Glomerular visceral epithelial cell (primary cell): ENCODE measurements around the gene CHIA.
A peak's percentile ranks its signal among the peaks of the same experiment; 100 is the strongest.
"Not testable (repeated sequence)": the region's sequence is repeated elsewhere in the genome, so short reads cannot be mapped to it uniquely, and the experiment has no call there.

Experiments used
- DNase-seq: peaks from one replicate; pipeline ENCODE4 v3.0.0-alpha.2; 2016; ENCODE audit errors: extremely low spot score

The CHIA gene

DNA sequence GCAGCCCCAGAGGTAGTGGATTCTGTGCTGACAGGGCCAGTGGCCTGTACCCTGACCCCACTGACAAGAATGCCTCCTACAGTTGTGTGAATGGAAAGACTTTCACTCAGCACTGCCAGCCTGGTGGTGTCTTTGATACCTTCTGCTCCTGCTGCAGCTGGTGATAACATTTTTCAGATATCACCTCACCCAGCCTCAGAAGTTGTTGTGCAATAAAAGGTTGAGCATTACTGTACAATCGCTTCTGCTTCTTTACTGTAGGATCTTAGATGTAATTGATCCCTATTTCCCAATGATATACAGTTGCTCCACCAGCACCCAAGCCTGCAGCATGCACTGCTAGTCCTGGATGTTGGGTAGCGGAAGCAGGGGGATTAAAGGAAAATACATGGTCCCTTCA, 4.8 kb upstream of the CHIA start:
- no peak for DNase-seq

DNA sequence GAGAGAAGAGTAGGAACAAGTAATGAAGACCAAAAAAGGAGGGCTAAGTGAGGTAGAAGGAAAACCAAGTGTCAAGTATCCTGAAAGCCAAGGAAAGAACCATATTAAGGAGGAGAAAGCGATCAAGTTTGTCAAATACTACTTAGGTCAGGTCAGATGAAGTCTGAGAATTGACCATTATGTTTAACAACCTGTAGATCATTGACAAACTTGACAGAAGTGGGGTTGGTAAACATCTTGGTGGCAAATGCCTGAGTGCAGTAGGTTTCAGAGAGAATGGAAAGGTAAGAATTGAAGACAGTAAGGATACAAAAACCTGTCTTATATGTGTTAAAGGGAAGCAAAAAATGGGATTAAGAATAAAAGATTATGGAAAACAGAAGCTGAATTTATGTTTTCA, 3.7 kb upstream of the CHIA start:
- no peak for DNase-seq

DNA sequence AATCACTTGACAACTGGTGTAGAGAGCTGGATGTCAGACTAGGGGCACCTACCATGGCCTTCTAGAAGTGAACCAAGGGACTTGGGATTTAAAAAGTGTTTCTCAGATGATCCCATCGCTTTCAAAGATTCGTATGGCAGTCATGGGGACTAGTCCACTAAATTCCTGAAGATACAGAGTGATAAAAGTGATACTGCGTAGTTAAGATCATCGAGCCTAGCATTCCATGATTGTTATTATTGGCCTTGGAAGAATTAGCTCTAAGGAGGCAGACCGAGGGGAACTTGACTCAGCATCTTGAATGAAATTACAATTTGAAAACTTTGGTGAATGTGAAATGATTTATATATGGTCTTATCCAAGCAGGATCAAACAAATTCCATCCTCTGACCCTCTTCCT, 1.3 kb upstream of the CHIA start:
- DNase-seq: no peak

DNA sequence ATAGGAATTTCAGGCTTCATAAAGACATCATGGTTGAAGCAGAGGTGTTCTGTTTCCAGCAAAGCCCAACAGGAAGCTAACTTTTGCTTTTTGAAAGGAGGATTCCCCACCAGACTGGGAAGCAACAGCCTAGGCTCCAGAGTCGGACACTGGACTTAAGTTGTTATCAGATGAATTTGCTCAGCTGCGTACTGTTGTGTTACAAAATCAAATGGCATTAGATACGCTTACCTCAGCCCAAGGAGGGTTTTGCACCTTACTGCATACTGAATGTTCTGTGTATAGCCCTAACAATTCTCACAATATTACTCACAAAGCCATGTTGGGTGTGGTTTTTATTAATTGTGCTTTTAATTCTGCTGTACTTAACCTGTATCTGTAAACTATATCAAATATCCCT, 547 bp upstream of the CHIA start:
- no peak for DNase-seq

DNA sequence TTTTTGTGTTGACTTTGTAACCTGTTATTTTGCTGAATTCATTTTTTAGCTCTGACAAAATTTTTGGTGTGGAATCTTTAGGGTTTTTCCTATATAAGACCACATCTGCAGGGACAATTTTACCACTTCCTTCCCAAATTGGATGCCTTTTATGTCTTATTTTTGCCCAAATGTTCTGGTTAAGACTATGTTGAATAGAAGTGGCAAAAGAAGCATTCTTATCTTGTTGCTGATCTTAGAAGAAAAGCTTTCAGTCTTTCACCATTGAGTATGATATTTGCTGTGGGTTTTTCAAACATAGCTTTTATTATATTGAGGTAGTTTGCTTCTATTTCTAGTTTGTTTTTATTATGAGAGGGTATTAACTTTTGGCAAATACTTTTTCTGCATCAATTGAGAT, 3.7 kb downstream of the CHIA start:
- DNase-seq: no peak

DNA sequence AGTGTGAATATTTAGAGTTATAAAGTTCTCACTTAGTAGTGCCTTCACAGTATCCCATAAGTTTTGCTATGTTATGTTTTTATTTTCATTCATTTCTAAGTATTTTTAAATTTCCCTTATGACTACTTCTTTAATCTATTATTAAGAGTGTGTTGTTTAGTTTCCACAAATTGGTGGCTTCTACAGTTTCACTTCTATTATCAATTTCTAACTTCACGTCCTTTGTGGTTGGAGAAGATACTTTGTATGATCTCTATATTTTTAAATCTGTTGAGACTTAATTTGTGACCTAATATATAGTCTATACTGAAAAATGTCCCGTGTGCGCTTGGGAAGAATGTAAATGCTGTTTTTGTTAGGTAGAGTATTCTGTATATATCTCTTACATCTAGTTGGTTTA, 11.7 kb downstream of the CHIA start:
- DNase-seq: no peak

DNA sequence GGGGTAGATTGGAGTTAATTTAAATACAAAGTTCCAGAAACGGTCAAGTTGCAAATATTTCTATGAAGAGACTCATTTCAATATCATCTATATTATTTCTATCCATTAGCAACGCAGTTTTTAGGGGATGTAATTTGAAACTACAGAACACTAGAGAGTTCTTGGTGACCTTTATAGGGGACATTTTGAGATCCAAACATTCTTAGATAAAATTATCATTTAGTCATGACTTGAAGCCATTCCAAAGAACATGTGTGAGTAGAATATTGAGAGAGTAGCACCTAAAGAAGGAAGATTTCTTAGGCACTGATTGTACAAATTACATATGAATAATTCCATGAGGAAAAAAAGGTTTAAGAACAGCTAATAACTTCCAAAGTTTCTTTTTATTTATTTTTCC, 19.0 kb downstream of the CHIA start:
- no peak for DNase-seq

DNA sequence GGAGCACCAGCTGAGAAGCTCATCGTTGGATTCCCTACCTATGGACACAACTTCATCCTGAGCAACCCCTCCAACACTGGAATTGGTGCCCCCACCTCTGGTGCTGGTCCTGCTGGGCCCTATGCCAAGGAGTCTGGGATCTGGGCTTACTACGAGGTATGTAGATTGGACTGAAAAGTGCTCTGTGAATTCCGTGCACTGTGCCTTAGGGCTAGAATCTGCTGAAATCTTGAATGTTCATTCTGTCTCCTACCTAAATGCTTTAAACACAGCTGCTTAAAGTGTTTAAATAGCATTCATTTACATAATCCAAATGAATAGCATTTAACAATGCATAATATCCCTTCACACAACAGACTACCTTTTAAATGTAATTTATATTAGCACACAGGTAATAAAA, 27.9 kb downstream of the CHIA start:
- no peak for DNase-seq

DNA sequence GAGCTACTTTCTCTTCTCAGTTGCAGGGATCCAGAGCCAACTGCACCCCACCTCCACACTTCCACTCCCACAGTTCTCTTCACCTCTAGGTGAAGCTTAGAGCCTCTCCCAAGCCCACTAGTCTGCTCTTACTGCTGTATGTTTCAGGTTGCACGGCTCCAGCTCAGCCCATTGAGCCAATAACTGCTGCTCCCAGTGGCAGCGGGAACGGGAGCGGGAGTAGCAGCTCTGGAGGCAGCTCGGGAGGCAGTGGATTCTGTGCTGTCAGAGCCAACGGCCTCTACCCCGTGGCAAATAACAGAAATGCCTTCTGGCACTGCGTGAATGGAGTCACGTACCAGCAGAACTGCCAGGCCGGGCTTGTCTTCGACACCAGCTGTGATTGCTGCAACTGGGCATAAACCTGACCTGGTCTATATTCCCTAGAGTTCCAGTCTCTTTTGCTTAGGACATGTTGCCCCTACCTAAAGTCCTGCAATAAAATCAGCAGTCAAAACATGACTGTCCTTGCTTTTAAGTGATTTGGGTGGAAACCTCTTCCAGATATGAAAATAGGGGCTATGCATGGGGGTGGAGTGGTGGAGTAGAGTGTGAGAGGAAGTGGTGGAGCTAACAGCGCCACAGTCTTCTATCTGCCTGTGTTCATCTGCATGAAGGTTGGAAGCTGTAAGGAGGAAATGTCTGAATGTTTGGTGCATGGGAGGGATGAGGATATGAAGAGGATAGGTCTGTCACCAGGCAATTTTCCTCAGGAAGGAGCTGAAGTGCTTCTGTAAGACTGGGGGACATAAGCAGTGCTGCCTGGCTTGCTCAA, 29.6 kb downstream of the CHIA start:
- DNase-seq: no peak

DNA sequence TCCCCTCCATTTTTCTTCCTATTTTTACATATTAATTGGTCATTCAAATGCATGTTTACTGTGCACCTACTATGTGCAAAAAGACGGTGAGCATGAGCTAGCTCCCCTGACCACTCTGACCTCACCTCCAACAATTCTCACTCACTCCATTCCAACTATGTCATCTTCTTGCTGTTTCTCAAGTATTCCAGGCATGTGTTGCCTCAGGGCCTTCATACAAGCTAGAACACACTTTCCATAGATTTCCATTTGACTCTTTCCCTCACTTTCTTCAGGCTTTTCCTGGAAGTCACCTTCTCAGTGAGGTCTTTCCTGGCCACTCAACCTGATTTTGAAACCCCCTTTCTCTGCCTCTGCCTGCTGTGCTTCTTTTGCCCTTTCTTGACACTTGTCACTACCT, 32.6 kb downstream of the CHIA start:
- DNase-seq: no peak

DNA sequence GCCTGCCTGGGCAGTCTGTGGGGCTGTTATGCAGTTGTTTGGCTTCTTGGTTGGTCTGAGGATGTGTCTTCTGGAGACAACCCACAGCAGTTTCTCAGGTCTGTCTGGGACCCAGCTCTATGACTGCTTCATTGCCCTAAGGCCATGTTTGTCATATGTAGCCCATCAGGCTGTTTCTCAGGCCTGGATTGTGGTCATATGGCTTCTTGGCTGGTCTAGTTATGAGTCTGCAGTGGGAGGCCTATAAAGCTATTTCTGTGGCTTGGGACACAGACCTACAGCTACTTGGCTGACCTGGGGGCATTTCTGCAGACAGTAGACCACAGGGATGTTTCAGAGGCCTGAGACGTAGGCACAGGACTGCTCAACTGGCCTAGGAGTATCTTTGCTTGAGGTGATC, 41.5 kb downstream of the CHIA start:
- no peak for DNase-seq

DNA sequence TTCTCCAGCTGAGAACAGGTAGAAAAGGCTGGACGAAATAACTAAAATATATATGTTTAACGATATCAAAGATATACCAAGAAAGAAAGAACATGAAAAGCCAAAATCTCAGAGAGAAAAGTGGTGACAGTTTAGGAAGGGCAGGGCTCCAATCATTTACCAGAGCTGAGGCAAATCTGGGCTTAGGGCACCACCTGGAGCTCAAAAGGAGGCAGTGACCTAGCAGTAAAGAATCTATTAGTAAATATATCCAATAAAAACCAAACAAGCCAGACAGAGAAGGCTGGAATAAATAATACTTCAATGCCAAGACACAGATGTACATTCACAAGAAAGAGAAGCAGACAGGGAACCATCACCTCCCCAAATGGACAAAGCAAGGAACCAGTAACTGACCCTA, 43.5 kb downstream of the CHIA start:
- peak; percentile 36 for DNase-seq

DNA sequence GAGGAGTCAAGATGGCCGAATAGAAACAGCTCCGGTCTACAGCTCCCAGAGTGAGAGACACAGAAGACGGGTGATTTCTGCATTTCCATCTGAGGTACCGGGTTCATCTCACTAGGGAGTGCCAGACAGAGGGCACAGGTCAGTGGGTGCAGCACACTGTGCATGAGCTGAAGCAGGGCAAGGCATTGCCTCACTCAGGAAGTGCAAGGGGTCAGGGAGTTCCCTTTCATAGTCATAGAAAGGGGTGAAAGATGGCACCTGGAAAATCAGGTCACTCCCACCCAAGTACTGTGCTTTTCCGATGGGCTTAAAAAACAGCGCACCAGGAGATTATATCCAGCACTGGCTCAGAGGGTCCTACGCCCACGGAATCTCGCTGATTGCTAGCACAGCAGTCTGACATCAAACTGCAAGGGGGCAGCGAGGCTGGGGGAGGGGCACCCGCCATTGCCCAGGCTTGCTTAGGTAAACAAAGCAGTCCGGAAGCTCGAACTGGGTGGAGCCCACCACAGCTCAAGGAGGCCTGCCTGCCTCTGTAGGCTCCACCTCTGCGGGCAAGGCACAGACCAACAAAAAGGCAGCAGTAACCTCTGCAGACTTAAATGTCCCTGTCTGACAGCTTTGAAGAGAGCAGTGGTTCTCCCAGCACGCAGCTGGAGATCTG, 44.7 kb downstream of the CHIA start:
- not testable (repeated sequence) for DNase-seq

DNA sequence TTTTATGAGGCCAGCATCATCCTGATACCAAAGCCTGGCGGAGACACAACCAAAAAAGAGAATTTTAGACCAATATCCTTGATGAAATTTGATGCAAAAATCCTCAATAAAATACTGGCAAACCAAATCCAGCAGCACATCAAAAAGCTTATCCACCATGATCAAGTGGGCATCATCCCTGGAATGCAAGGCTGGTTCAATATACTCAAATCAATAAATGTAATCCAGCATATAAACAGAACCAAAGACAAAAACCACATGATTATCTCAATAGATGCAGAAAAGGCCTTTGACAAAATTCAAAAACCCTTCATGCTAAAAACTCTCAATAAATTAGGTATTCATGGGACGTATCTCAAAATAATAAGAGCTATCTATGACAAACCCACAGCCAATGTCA, 48.2 kb downstream of the CHIA start:
- DNase-seq: not testable (repeated sequence)

DNA sequence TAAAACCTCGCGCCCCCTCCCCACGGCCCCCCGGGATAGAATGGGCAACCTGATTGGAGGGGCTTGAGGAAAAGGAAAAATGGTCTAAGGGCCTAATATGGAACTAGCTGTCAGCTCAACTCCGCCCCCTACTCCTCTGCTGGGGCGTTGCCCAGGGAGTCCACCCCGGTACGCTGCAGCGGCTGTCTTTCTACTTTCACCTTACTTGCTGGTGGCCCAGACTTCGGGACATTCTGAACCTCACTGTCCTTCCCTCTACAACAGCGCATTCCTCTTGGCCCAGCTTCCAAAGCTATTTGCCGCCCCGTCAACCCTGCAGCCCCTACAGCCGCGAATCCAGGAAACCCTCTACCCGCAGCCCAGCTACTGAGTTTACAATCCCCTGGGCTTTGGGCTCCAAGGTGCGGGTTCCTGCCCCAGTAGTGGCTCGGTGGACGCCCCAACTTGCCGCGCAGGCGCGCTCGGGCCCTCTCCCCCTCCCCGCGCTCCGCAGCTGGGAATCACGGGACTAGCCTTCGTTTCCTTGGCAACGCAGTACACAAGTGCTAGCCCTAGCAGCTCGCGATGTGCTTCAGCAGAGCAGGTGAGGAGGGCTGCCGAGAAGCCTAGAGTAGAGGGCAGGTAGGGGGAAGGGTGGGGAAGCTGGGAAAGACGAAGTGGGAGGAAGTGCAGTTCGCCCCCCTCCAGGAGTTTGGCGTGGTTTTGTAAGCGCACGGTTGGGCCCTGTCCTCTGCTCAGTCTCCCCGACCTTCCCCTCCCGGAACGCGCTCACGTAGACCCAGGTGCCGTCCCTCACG, 55.6 kb downstream of the CHIA start:
- peak; percentile 77 for DNase-seq

DNA sequence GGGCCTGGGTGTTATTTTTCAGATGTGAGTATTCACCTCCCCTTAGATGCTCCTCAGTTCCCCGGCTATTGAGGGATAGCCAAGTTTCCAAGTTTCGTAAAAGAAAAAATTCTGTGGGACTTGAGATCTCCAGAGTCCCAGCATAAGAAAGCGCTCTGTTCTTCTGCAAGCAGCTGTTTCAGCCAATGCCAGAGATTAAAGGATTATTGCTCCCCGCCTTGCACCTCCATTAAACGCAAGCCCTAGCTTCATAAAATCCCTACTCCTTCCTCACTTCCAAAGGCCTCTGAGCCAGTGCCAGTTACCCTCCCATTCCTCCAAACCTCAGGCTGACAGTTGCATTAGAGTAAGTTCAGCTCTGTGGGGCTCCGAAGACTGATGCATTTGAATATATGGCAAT, 56.4 kb downstream of the CHIA start:
- DNase-seq: no peak

DNA sequence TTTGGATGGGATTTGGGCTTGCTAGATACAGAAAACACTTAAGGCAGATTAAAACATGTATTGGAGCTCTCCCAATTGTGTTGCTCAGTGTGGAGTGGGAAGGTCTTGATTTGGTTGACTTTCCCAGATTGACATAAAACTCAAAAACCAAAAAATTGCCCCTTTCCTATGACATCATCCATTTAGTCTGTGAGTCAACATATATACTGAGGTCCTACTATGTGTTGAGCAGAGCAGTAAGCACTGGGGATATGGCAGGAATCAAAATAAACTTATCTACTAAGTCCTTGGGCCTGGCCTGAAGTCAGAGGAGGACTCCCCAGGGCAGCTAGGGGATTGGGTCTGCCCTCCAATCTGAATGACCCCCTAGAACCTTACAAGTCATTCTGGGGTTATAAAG, 61.0 kb downstream of the CHIA start:
- no peak for DNase-seq

DNA sequence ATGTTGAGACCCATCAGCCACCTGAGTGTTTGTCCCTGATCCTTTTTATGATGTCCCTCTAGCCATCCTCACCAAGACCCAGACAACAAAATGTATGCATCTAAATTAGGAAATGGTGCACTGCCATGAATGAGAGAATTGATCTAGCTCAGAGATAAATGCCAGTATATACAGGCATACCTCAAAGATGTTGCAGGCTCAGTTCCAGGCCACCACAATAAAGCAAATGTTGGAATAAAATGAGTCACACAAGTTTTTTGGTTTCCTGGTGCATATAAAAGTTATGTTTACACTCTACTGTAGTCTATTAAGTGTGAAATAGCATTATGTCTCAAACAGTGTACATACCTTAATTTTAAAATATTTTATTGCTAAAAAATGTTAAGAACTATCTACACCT, 63.9 kb downstream of the CHIA start:
- DNase-seq: no peak

DNA sequence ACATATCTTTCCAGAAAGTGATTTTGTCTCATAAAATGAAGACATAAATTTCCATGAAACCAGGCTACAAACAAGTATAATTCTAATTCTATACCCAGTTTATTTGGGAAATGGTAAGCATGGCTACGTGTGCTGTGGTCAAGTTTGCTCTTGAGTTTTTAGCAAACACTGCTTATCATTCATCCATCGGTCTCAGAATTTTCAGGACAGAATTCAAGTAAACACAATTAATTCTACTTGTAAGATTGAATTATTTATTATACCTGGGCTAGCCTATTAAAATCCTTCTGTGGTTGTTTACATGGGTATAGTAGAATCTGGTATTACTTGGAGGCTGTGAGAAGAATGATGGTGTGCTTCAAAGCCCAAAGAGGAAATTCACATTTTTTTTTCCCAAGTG, 68.3 kb downstream of the CHIA start:
- DNase-seq: no peak

DNA sequence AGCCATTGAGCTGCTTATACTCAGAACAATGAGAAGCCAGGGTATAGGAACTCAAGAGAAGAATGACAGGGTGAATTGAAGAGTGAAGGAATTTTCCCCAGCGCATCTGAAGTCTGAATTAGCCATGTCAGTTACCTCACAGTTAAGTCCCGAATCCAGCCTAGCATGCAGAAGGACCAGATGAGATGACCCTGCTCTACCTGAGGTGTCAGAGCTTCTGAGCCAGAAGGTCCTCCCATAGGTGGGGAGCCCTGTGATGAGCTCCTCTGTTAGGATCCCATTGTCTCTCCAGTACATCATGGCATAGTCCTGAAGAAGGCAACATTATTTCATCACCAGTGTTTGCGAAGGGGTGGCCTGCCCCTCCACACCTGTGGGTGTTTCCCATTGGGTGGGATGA, 68.7 kb downstream of the CHIA start:
- DNase-seq: no peak

DNA sequence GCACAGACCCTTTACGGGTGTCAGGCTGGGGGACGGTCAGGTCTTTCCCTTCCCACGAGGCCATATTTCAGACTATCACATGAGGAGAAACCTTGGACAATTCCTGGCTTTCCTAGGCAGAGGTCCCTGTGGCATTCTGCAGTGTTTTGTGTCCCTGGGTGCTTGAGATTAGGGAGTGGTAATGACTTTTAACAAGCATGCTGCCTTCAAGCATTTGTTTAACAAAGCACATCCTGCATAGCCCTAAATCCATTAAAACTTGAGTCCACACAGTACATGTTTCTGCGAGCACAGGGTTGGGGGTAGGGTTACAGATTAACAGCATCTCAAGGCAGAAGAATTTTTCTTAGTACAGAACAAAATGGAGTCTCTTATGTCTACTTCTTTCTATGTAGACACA, 69.6 kb downstream of the CHIA start:
- DNase-seq: not testable (repeated sequence)

DNA sequence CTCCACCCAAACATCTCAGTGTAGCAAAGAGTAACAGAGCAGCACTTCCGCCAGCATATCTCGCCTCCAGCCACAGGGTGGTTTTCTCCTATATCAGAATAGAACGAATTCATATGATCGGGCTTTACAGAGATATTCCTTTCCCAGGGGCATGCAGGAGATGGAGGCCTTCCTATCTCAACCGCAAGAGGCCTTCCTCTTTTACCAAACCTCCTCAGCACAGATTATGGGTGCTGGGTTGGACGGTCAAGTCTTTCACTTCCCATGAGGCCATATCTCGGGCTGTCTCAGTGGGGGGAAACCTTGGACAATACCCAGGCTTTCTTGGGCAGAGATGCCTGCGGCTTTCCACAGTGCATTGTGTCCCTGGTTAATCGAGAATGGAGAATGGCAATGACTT, 71.1 kb downstream of the CHIA start:
- no peak for DNase-seq

DNA sequence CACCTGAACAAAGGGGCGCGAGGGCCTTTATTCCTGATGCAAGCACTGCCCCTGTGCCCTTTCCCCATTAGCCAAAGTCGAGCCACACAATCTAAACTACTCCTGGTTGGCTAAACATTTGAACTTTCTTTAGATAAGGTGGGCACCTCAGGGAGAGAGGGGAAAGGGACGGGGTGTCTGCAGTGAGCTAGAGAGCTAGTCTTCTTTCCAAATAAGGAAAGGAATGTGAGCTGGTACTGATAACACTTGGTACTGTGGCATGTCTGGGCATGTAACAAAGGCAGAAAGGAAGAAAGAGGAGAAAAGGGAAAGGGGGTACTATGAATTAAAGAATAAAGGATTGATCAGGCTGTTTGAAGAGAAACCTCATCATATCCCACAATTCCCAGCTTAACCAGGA, 74.0 kb downstream of the CHIA start:
- peak; percentile 7 for DNase-seq
